ENCODE results near the gene PRR14L. TPM values are rescaled to one million over a fixed set of nuclear protein-coding genes. Genes with fewer than 3 reads are reported as not detected.

Gene PRR14L
- total and polyA plus RNA-seq, 2 donors (not counting 3 experiments of a cell fraction or from before 2014, with no cell fraction given) = 13.1 to 53.8 TPM

- dilution Hi-C loops (cut with MboI; ENCODE audit: extremely low pct_ligation_motif_present, low sequenced_read_pairs) = no loop called here
- no peak overlapping the region for H3K4me3 ChIP-seq (replicated peaks in 1 of 3; ENCODE audit: insufficient read depth in 1 of 3, low read depth in 1 of 3, low read length in 3 of 3)
- POLR2A ChIA-PET = no interaction called here
- no peaks in the 10 kb centered on the region for H3K9me3 ChIP-seq (replicated peaks; ENCODE audit: control insufficient read depth, insufficient read depth, low read length)
- intact Hi-C loops (cut with micrococcal nuclease) = no loop called here
- H3K36me3 ChIP-seq (ENCODE audit: control insufficient read depth in 2 of 2, extremely low read depth in 1 of 2, insufficient read depth in 2 of 2, low read length in 2 of 2) = no peaks in the 10 kb centered on the region
- DNase-seq (ENCODE audit: low read depth, low spot score) = no peak
- no peak for TF ChIP-seq POLR2A (IDR thresholded peaks at IDR 0.05; ENCODE audit: low read depth, low read length)
- no peak for TF ChIP-seq JUN (IDR thresholded peaks at IDR 0.05; ENCODE audit: borderline replicate concordance, insufficient read depth, insufficient read length, low read depth)
- no peak for TF ChIP-seq CTCF (IDR thresholded peaks at IDR 0.05; ENCODE audit: extremely low read depth in 1 of 2, insufficient read depth in 1 of 2, low read depth in 1 of 2, low read length in 2 of 2)
- no peak for TF ChIP-seq GATA2 (IDR thresholded peaks at IDR 0.05; ENCODE audit: insufficient read depth, insufficient read length, low read depth, low read length)
- TF ChIP-seq EZH2 (IDR thresholded peaks at IDR 0.05; ENCODE audit: borderline replicate concordance, low read depth, low read length, severe bottlenecking) = no peak
- TF ChIP-seq FOS (IDR thresholded peaks at IDR 0.05; ENCODE audit: borderline replicate concordance, insufficient read depth, low read length) = no peak
- no peak for TF ChIP-seq POLR2AphosphoS5 (IDR thresholded peaks at IDR 0.05; ENCODE audit: insufficient read depth, low read depth, low read length)
- CTCF ChIA-PET = interaction anchor here (0.6 to 11.3 kb wide), 3 partner anchors 12 to 145 kb away, joined by 3 to 216 read pairs (median 3); no protein-coding TSS in a partner anchor
- peaks cover 20% of the 10 kb centered on the region for H3K4me1 ChIP-seq (ENCODE audit: control insufficient read depth, extremely low read depth, insufficient read depth, low read length)
- H3K9me1 ChIP-seq (replicated peaks; ENCODE audit: control insufficient read depth, extremely low read depth, insufficient read depth, low read length) = no peaks in the 10 kb centered on the region
- FAIRE-seq = no peak
- H3K27ac ChIP-seq (ENCODE audit: insufficient read depth, low read depth, low read length) = no peak overlapping the region
- peaks cover 36% of the 10 kb centered on the region for H3K79me2 ChIP-seq (ENCODE audit: control insufficient read depth, insufficient read depth, low read length)
- no peak overlapping the region for H3K9ac ChIP-seq (replicated peaks; ENCODE audit: extremely low read depth, insufficient read depth, low read length)
- no peaks in the 10 kb centered on the region for H4K20me1 ChIP-seq (replicated peaks; ENCODE audit: control insufficient read depth, extremely low read depth, insufficient read depth, low read length)
- H2AFZ ChIP-seq (ENCODE audit: low read depth, low read length) = no peak overlapping the region
- no peaks in the 10 kb centered on the region for H3K27me3 ChIP-seq (ENCODE audit: control insufficient read depth in 2 of 2, insufficient read depth in 2 of 2, low read length in 2 of 2)
- BruUV-seq (replicated peaks) = no TSS peak
- H3K4me2 ChIP-seq (ENCODE audit: insufficient read depth, low read length) = no peak overlapping the region
These were observed 110.4 kb downstream of the PRR14L start for GRCh38 chr22:31639436-31640039.

Measured in endothelial cell of umbilical vein (primary cell).